Peyer's patch (tissue), 4 donors: ENCODE results near the gene STRN4.

Experiments used
- CTCF ChIP-seq, 6 experiments: fragments of 450-650 bp in 4 of 6; fragments of 200-600 bp in 2 of 6; sonication (generic) in 1 of 6; IDR thresholded peaks; one replicate each; pipeline ENCODE4 v1.5.1; 2017 to 2019; ENCODE audit warnings: antibody characterized with exemption in 6 of 6, mild to moderate bottlenecking in 3 of 6, moderate library complexity in 1 of 6
- POLR2A ChIP-seq, 2 donors: fragments of 450-650 bp; IDR thresholded peaks; one replicate each; pipeline ENCODE4 v1.5.1; 2017; ENCODE audit warnings: antibody characterized with exemption in 2 of 2, mild to moderate bottlenecking in 2 of 2, moderate library complexity in 2 of 2

GRCh38 chr19:46782355-46783019 is 36.2 kb upstream of the STRN4 start:
- no peak for TF ChIP-seq CTCF (IDR thresholded peaks at IDR 0.05)
- TF ChIP-seq POLR2A (IDR thresholded peaks at IDR 0.05) = no peak
